Caco-2 (cell line): ENCODE measurements around the gene TOMM5. TPM values are rescaled to one million over a fixed set of nuclear protein-coding genes. Genes with fewer than 3 reads are reported as not detected.

Source experiments
- BruUV-seq: library from RNA; stranded (reverse); fragments of 400-500 nt; replicated peaks from 2 replicates; lab custom pipeline; 2021; lab: Mats Ljungman, UMichigan
- CTCF ChIA-PET: fragments of 300-600 bp; sonication (Branson Sonifier 250); formaldehyde crosslinking; loops from one replicate; lab custom pipeline; 2022; ENCODE audit warnings: antibody characterized with exemption; lab: Charles Lee
- POLR2A ChIA-PET: fragments of 300-600 bp; sonication (Branson Sonifier 250); formaldehyde crosslinking; loops from one replicate; lab custom pipeline; 2022; ENCODE audit warnings: antibody characterized with exemption; lab: Charles Lee
- DNase-seq, 2 experiments: peaks; one replicate each; pipeline versions ENCODE4 v3.0.0 to v3.0.0-alpha.2; 2020 to 2022
- H3K27me3 ChIP-seq: replicated peaks from 2 replicates; pipeline ENCODE4 v1.6.0; 2011; ENCODE audit warnings: low read length; ENCODE audit not compliant: control insufficient read depth, insufficient read depth
- H3K36me3 ChIP-seq: 2 replicates; pipeline ENCODE4 v1.5.1; 2011; ENCODE audit warnings: low read length; ENCODE audit not compliant: control insufficient read depth, insufficient read depth
- H3K4me1 ChIP-seq: fragments of 250-450 bp; sonication (Bioruptor Pico); 2 replicates; pipeline ENCODE4 v1.5.1; 2020; ENCODE audit warnings: mild to moderate bottlenecking
- H3K4me3 ChIP-seq: 2 replicates; pipeline ENCODE4 v1.5.1; 2011; ENCODE audit warnings: low read depth, mild to moderate bottlenecking, control low read depth, low read length
- H3K9me3 ChIP-seq: fragments of 250-450 bp; sonication (Bioruptor Pico); 2 replicates; pipeline ENCODE4 v1.5.1; 2020; ENCODE audit warnings: mild to moderate bottlenecking, moderate library complexity
- H3K27ac Mint-ChIP-seq: one replicate; pipeline ENCODE4 v1.8.0; 2022; ENCODE audit warnings: mixed read lengths; ENCODE audit not compliant: unreplicated experiment
- H3K27me3 Mint-ChIP-seq: one replicate; pipeline ENCODE4 v1.8.0; 2022; ENCODE audit warnings: mixed read lengths; ENCODE audit not compliant: insufficient read depth, unreplicated experiment
- H3K36me3 Mint-ChIP-seq: one replicate; pipeline ENCODE4 v1.8.0; 2022; ENCODE audit warnings: mild to moderate bottlenecking, mixed read lengths; ENCODE audit not compliant: insufficient read depth, unreplicated experiment
- H3K4me1 Mint-ChIP-seq: one replicate; pipeline ENCODE4 v1.8.0; 2022; ENCODE audit warnings: low read depth, mixed read lengths; ENCODE audit not compliant: unreplicated experiment
- H3K4me3 Mint-ChIP-seq: one replicate; pipeline ENCODE4 v1.8.0; 2022; ENCODE audit warnings: mild to moderate bottlenecking, moderate library complexity, mixed read lengths; ENCODE audit not compliant: unreplicated experiment
- H3K9me3 Mint-ChIP-seq: one replicate; pipeline ENCODE4 v1.8.0; 2022; ENCODE audit warnings: mixed read lengths; ENCODE audit not compliant: unreplicated experiment
- CTCF ChIP-seq, 2 experiments: fragments of 200-600 bp in 1 of 2; IDR thresholded peaks; 1 replicate in 1 of 2; 2 replicates in 1 of 2; pipeline versions ENCODE4 v1.5.1 to v1.8.0; 2011 to 2022; ENCODE audit warnings: antibody characterized with exemption in 1 of 2, control low read depth in 1 of 2, inconsistent platforms in 1 of 2, low read depth in 1 of 2, low read length in 1 of 2, mild to moderate bottlenecking in 1 of 2, moderate library complexity in 1 of 2; ENCODE audit not compliant: insufficient read depth in 1 of 2, severe bottlenecking in 1 of 2, unreplicated experiment in 1 of 2
- intact Hi-C: fragments of 100-400 bp; cut with micrococcal nuclease; formaldehyde crosslinking; loops from one replicate; pipeline ENCODE4 v1.10.0; 2022; ENCODE audit not compliant: unreplicated experiment
- total RNA-seq: library from RNA; stranded (reverse); gene quantifications from 2 replicates; pipeline ENCODE4 v1.2.3, GENCODE V29; 2022

Gene TOMM5
- total RNA-seq, 1 experiment from 2014 or later: 185 TPM

- no peak overlapping the region for H3K4me3 ChIP-seq
- no peak overlapping the region for H3K27ac Mint-ChIP-seq
- no peaks in the 10 kb centered on the region for H3K27me3 ChIP-seq
- BruUV-seq: no TSS peak
- H3K9me3 Mint-ChIP-seq: no peaks in the 10 kb centered on the region
- TF ChIP-seq CTCF (IDR thresholded peaks at IDR 0.05; ENCODE audit: insufficient read depth in 1 of 2, low read depth in 1 of 2, low read length in 1 of 2, severe bottlenecking in 1 of 2, unreplicated experiment in 1 of 2): no peak
- H3K36me3 Mint-ChIP-seq: no peaks in the 10 kb centered on the region
- peaks cover 18% of the 10 kb centered on the region for H3K27me3 Mint-ChIP-seq
- DNase-seq: no peak
- H3K4me1 Mint-ChIP-seq: no peaks in the 10 kb centered on the region
- ChIA-PET CTCF (no interaction called here), POLR2A (no interaction called here)
- no peaks in the 10 kb centered on the region for H3K9me3 ChIP-seq
- no peak overlapping the region for H3K4me3 Mint-ChIP-seq
- H3K4me1 ChIP-seq: no peaks in the 10 kb centered on the region
- intact Hi-C loops: no loop called here
- H3K36me3 ChIP-seq: no peaks in the 10 kb centered on the region
These were observed 47.4 kb upstream of the TOMM5 start for GRCh38 chr9:37639841-37640240.

- peaks cover 14% of the 10 kb centered on the region for H3K27me3 Mint-ChIP-seq
- no peak for TF ChIP-seq CTCF (IDR thresholded peaks at IDR 0.05; ENCODE audit: insufficient read depth in 1 of 2, low read depth in 1 of 2, low read length in 1 of 2, severe bottlenecking in 1 of 2, unreplicated experiment in 1 of 2)
- BruUV-seq: no TSS peak
- ChIA-PET CTCF (interaction anchor here (0.6 kb wide), 1 partner anchor 13 kb away, joined by 4 read pairs; no protein-coding TSS in a partner anchor), POLR2A (no interaction called here)
- intact Hi-C loops: no loop called here
- Histone ChIP-seq H3K36me3 (no peaks in the 10 kb centered on the region), H3K4me3 (no peak overlapping the region), H3K9me3 (no peaks in the 10 kb centered on the region), H3K27me3 (no peaks in the 10 kb centered on the region), H3K4me1 (no peaks in the 10 kb centered on the region)
- no peaks in the 10 kb centered on the region for H3K36me3 Mint-ChIP-seq
- no peak overlapping the region for H3K4me3 Mint-ChIP-seq
- no peak overlapping the region for H3K27ac Mint-ChIP-seq
- no peak for DNase-seq
- H3K4me1 Mint-ChIP-seq: no peaks in the 10 kb centered on the region
- H3K9me3 Mint-ChIP-seq: no peaks in the 10 kb centered on the region
These were observed 46.8 kb upstream of the TOMM5 start for GRCh38 chr9:37639109-37639762.

GRCh38 chr9:37636511-37637448 lies 44.4 kb upstream of the TOMM5 start:
- no peaks in the 10 kb centered on the region for H3K9me3 Mint-ChIP-seq
- no peaks in the 10 kb centered on the region for H3K36me3 Mint-ChIP-seq
- CTCF ChIA-PET: no interaction called here

More at GRCh38 chr9:37636511-37637448, 44.4 kb upstream of the TOMM5 start:
- POLR2A ChIA-PET: no interaction called here
- H3K36me3 ChIP-seq: no peaks in the 10 kb centered on the region
- intact Hi-C loops: no loop called here
- H3K4me3 Mint-ChIP-seq: no peak overlapping the region
- H3K27me3 ChIP-seq: no peaks in the 10 kb centered on the region
- no peaks in the 10 kb centered on the region for H3K4me1 ChIP-seq
- DNase-seq: no peak
- no peak for TF ChIP-seq CTCF (IDR thresholded peaks at IDR 0.05; ENCODE audit: insufficient read depth in 1 of 2, low read depth in 1 of 2, low read length in 1 of 2, severe bottlenecking in 1 of 2, unreplicated experiment in 1 of 2)
- H3K4me3 ChIP-seq: no peak overlapping the region
- H3K9me3 ChIP-seq: no peaks in the 10 kb centered on the region
- BruUV-seq: no TSS peak
- H3K4me1 Mint-ChIP-seq: no peaks in the 10 kb centered on the region
- no peak overlapping the region for H3K27ac Mint-ChIP-seq
- H3K27me3 Mint-ChIP-seq: peaks cover 5% of the 10 kb centered on the region
